Skeletal muscle satellite cell (primary cell): Measurements from ENCODE around the gene DTWD1.
"Not testable (repeated sequence)": the region's sequence is repeated elsewhere in the genome, so short reads cannot be mapped to it uniquely, and the experiment has no call there.

Source experiments
- H3K27me3 ChIP-seq: 2 replicates; pipeline ENCODE4 v1.7.0; 2013; ENCODE audit warnings: low read length; ENCODE audit not compliant: control insufficient read depth, insufficient read depth
- H3K36me3 ChIP-seq: 2 replicates; pipeline ENCODE4 v1.7.0; 2013; ENCODE audit warnings: mild to moderate bottlenecking, control low read depth, low read length; ENCODE audit not compliant: insufficient read depth
- H3K4me1 ChIP-seq: 2 replicates; pipeline ENCODE4 v1.7.0; 2013; ENCODE audit warnings: low read length; ENCODE audit not compliant: control insufficient read depth, insufficient read depth
- H3K4me2 ChIP-seq: 2 replicates; pipeline ENCODE4 v1.7.0; 2013; ENCODE audit warnings: mild to moderate bottlenecking, low read length
- H3K4me3 ChIP-seq: 2 replicates; pipeline ENCODE4 v1.7.0; 2013; ENCODE audit warnings: low read length
- H3K9ac ChIP-seq: 2 replicates; pipeline ENCODE4 v1.7.0; 2013; ENCODE audit warnings: mild to moderate bottlenecking, low read depth, low read length, moderate library complexity
- H3K9me3 ChIP-seq: replicated peaks from 2 replicates; pipeline ENCODE4 v1.7.0; 2013; ENCODE audit warnings: mild to moderate bottlenecking, control low read depth, low read length

The DTWD1 gene

GRCh38 chr15:49688135-49688790 lies 67.4 kb downstream of the DTWD1 start:
- no peaks in the 10 kb centered on the region for H3K36me3 ChIP-seq
- H3K9me3 ChIP-seq, result no peaks in the 10 kb centered on the region
- no peak overlapping the region for H3K9ac ChIP-seq
- H3K4me3 ChIP-seq, result no peak overlapping the region
- H3K4me2 ChIP-seq, result no peak overlapping the region
- no peaks in the 10 kb centered on the region for H3K4me1 ChIP-seq
- H3K27me3 ChIP-seq, result no peaks in the 10 kb centered on the region

- H3K36me3 ChIP-seq, result no peaks in the 10 kb centered on the region
- H3K9me3 ChIP-seq, result no peaks in the 10 kb centered on the region
- no peak overlapping the region for H3K4me2 ChIP-seq
- no peaks in the 10 kb centered on the region for H3K27me3 ChIP-seq
- no peaks in the 10 kb centered on the region for H3K4me1 ChIP-seq
- H3K4me3 ChIP-seq, result no peak overlapping the region
- H3K9ac ChIP-seq, result no peak overlapping the region
Observed at GRCh38 chr15:49692514-49693090, 71.8 kb downstream of the DTWD1 start.

GRCh38 chr15:49693498-49693897 lies 72.7 kb downstream of the DTWD1 start:
- no peaks in the 10 kb centered on the region for H3K9me3 ChIP-seq
- H3K27me3 ChIP-seq, result no peaks in the 10 kb centered on the region
- H3K4me1 ChIP-seq, result no peaks in the 10 kb centered on the region

GRCh38 chr15:49696433-49696832 lies 75.6 kb downstream of the DTWD1 start:
- H3K4me2 ChIP-seq, result no peak overlapping the region
- no peaks in the 10 kb centered on the region for H3K9me3 ChIP-seq
- H3K4me3 ChIP-seq, result no peak overlapping the region
- no peaks in the 10 kb centered on the region for H3K4me1 ChIP-seq
- H3K36me3 ChIP-seq, result no peaks in the 10 kb centered on the region
- no peaks in the 10 kb centered on the region for H3K27me3 ChIP-seq
- H3K9ac ChIP-seq, result no peak overlapping the region

More at GRCh38 chr15:49693498-49693897, 72.7 kb downstream of the DTWD1 start:
- no peak overlapping the region for H3K9ac ChIP-seq
- H3K4me2 ChIP-seq, result no peak overlapping the region
- no peak overlapping the region for H3K4me3 ChIP-seq
- H3K36me3 ChIP-seq, result no peaks in the 10 kb centered on the region

GRCh38 chr15:49697121-49697520 lies 76.3 kb downstream of the DTWD1 start:
- no peak overlapping the region for H3K9ac ChIP-seq
- no peaks in the 10 kb centered on the region for H3K9me3 ChIP-seq
- H3K36me3 ChIP-seq, result no peaks in the 10 kb centered on the region
- H3K4me2 ChIP-seq, result no peak overlapping the region
- no peak overlapping the region for H3K4me3 ChIP-seq
- no peaks in the 10 kb centered on the region for H3K4me1 ChIP-seq
- no peaks in the 10 kb centered on the region for H3K27me3 ChIP-seq

GRCh38 chr15:49702982-49703381 lies 82.1 kb downstream of the DTWD1 start:
- not testable (repeated sequence) for H3K27me3 ChIP-seq, H3K9ac ChIP-seq, H3K9me3 ChIP-seq, H3K36me3 ChIP-seq, H3K4me2 ChIP-seq, H3K4me1 ChIP-seq, H3K4me3 ChIP-seq
